Aorta (tissue), 5 donors: ENCODE measurements around the gene PSORS1C2. TPM values are rescaled to one million over a fixed set of nuclear protein-coding genes. Genes with fewer than 3 reads are reported as not detected.

ENCODE experiments used
- ATAC-seq: fragments of 200-7000 bp; cut with Tn5 transposase; one replicate; pipeline ENCODE4 v1.9.1; 2022; ENCODE audit warnings: moderate library complexity; ENCODE audit not compliant: low FRiP score
- DNase-seq, 2 donors: peaks; one replicate each; pipeline ENCODE4 v3.0.0-alpha.2; 2020
- H3K27ac ChIP-seq, 2 donors: one replicate each; pipeline ENCODE4 v1.5.1; 2013; ENCODE audit warnings: low read length in 2 of 2, mild to moderate bottlenecking in 2 of 2, moderate library complexity in 2 of 2, control low read depth in 1 of 2, inconsistent platforms in 1 of 2, low read depth in 1 of 2
- H3K27me3 ChIP-seq, 2 donors: one replicate each; pipeline ENCODE4 v1.6.1; 2013; ENCODE audit warnings: control low read depth in 1 of 2, low read length in 1 of 2, mild to moderate bottlenecking in 1 of 2, moderate library complexity in 1 of 2; ENCODE audit not compliant: insufficient read depth in 2 of 2, control insufficient read depth in 1 of 2
- H3K36me3 ChIP-seq, 2 donors: one replicate each; pipeline ENCODE4 v1.6.1; 2013; ENCODE audit warnings: control low read depth in 1 of 2, low read length in 1 of 2, mild to moderate bottlenecking in 1 of 2; ENCODE audit not compliant: insufficient read depth in 2 of 2, control insufficient read depth in 1 of 2
- H3K4me1 ChIP-seq, 2 donors: one replicate each; pipeline ENCODE4 v1.6.1; 2013; ENCODE audit warnings: low read length in 2 of 2, control low read depth in 1 of 2, mild to moderate bottlenecking in 1 of 2, moderate library complexity in 1 of 2; ENCODE audit not compliant: insufficient read depth in 2 of 2, control insufficient read depth in 1 of 2
- H3K4me3 ChIP-seq, 2 donors: one replicate each; pipeline ENCODE4 v1.5.1; 2013; ENCODE audit warnings: low read length in 2 of 2, control low read depth in 1 of 2, mild to moderate bottlenecking in 1 of 2
- H3K9me3 ChIP-seq: one replicate; pipeline ENCODE4 v1.6.1; 2013; ENCODE audit warnings: mild to moderate bottlenecking, low read length; ENCODE audit not compliant: control insufficient read depth
- WGBS, 2 donors: extraction: QIAGEN DNeasy Blood & Tissue Kit; methylation state at CpG; one replicate each; pipeline ENCODE4 v1.1.7; 2013; 5-methylcytosine and 5-hydroxymethylcytosine counted together
- intact Hi-C, 2 donors: fragments of 100-400 bp; cut with DNase I; formaldehyde crosslinking; loops; one replicate each; pipeline versions ENCODE4 v1.14.2 to v1.15.0; 2022
- polyA plus RNA-seq, 2 donors: library from polyadenylated mRNA; stranded (reverse); fragments of 200-250 nt; gene quantifications; one replicate each; pipeline ENCODE4 v1.2.3, GENCODE V29; 2013
- total RNA-seq, 2 donors: library from RNA; stranded (reverse); fragmentation: NEBNext Ultra II Directional; extraction: Animal tissue kit (Norgen Biotek cat#: 25700); gene quantifications; one replicate each; pipeline ENCODE4 v1.2.1, GENCODE V29; 2021
- donor health status: healthy with polysubstance abuse.
- donor health status: Bipolar disorder and iron deficiency.
- donor health status: DM: no; HTN: no; CAD: no.
- donor health status: DM: no; HTN: no; CAD: no.
- donor health status: DM: yes; HTN: yes; CAD: no.

Gene PSORS1C2
- total and polyA plus RNA-seq, 4 donors: not detected

GRCh38 chr6:31161216-31162126 is 22.6 kb upstream of the PSORS1C2 start:
- WGBS, 2 donors: 90% methylated on average over 19 of the region's 19 CpGs
- no peak for ATAC-seq
- H3K4me1 ChIP-seq: no peaks in the 10 kb centered on the region
- intact Hi-C loops: no loop called here
- H3K4me3 ChIP-seq: no peak overlapping the region
- H3K27me3 ChIP-seq: no peaks in the 10 kb centered on the region
- H3K36me3 ChIP-seq: no peaks in the 10 kb centered on the region
- DNase-seq: peak in 1 of 2 donors; percentile 57
- H3K9me3 ChIP-seq: no peaks in the 10 kb centered on the region
- no peak overlapping the region for H3K27ac ChIP-seq

GRCh38 chr6:31158863-31159855 is 20.3 kb upstream of the PSORS1C2 start:
- DNase-seq: peak in 1 of 2 donors; percentile 36
- no peaks in the 10 kb centered on the region for H3K9me3 ChIP-seq
- H3K4me3 ChIP-seq: peak overlapping the region; percentile 59 to 61
- no peaks in the 10 kb centered on the region for H3K36me3 ChIP-seq
- no peaks in the 10 kb centered on the region for H3K27me3 ChIP-seq
- intact Hi-C loops: no loop called here
- 11 to 12% methylated on average over 34 to 35 of the region's 35 CpGs for WGBS, 2 donors
- no peak for ATAC-seq
- peak overlapping the region in 1 of 2 donors; percentile 41 for H3K27ac ChIP-seq
- no peaks in the 10 kb centered on the region for H3K4me1 ChIP-seq

GRCh38 chr6:31158140-31158862 is 19.4 kb upstream of the PSORS1C2 start, which contains the start of gene TCF19:
TCF19 (plus strand) TSS chr6:31158589; CDS start chr6:31159470, 881 bp downstream.
- no peaks in the 10 kb centered on the region for H3K27me3 ChIP-seq
- no peaks in the 10 kb centered on the region for H3K9me3 ChIP-seq
- peak; percentile 100 for DNase-seq
- WGBS, 2 donors: 0 to 1% methylated on average over 60 to 65 of the region's 65 CpGs
- H3K36me3 ChIP-seq: no peaks in the 10 kb centered on the region
- peak within 1 kb of the TSS in 1 of 2 donors; percentile 41 for H3K27ac ChIP-seq
- intact Hi-C loops: no loop called here
- ATAC-seq: peak; percentile 97
- peak within 1 kb of the TSS; percentile 59 to 61 for H3K4me3 ChIP-seq
- no peaks in the 10 kb centered on the region for H3K4me1 ChIP-seq

- H3K27ac ChIP-seq: peak within 1 kb of the TSS in 1 of 2 donors; percentile 41
- no peaks in the 10 kb centered on the region for H3K27me3 ChIP-seq
- intact Hi-C loops: no loop called here
- ATAC-seq (no peak), DNase-seq (no peak)
- WGBS, 2 donors: 3 to 5% methylated on average over 14 of the region's 14 CpGs
- H3K9me3 ChIP-seq: no peaks in the 10 kb centered on the region
- H3K4me3 ChIP-seq: peak within 1 kb of the TSS; percentile 59 to 61
- no peaks in the 10 kb centered on the region for H3K4me1 ChIP-seq
- no peaks in the 10 kb centered on the region for H3K36me3 ChIP-seq
Measured at GRCh38 chr6:31157513-31158139, 18.8 kb upstream of the PSORS1C2 start, which contains the start of gene CCHCR1. CCHCR1 (minus strand) TSS chr6:31157802; CDS start chr6:31157600, 202 bp downstream.

- no peak for DNase-seq
- WGBS, 2 donors: 93 to 96% methylated on average over 7 of the region's 7 CpGs
- intact Hi-C loops: no loop called here
Measured at GRCh38 chr6:31156641-31157040, 17.8 kb upstream of the PSORS1C2 start.

GRCh38 chr6:31154436-31154835 is 15.6 kb upstream of the PSORS1C2 start:
- intact Hi-C loops: no loop called here
- H3K27ac ChIP-seq: no peak overlapping the region
- no peaks in the 10 kb centered on the region for H3K36me3 ChIP-seq
- WGBS, 2 donors: 96% methylated on average over 15 of the region's 15 CpGs
- H3K9me3 ChIP-seq: no peaks in the 10 kb centered on the region
- no peak for ATAC-seq
- no peak for DNase-seq
- H3K4me1 ChIP-seq: no peaks in the 10 kb centered on the region
- H3K27me3 ChIP-seq: no peaks in the 10 kb centered on the region
- H3K4me3 ChIP-seq: no peak overlapping the region

More at GRCh38 chr6:31156641-31157040, 17.8 kb upstream of the PSORS1C2 start:
- Histone ChIP-seq H3K36me3 (no peaks in the 10 kb centered on the region), H3K4me3 (no peak overlapping the region), H3K9me3 (no peaks in the 10 kb centered on the region), H3K27me3 (no peaks in the 10 kb centered on the region), H3K4me1 (no peaks in the 10 kb centered on the region), H3K27ac (no peak overlapping the region)
- no peak for ATAC-seq

GRCh38 chr6:31152781-31153180 is 13.9 kb upstream of the PSORS1C2 start:
- H3K4me1 ChIP-seq: no peaks in the 10 kb centered on the region
- ATAC-seq (no peak), DNase-seq (no peak)
- no peaks in the 10 kb centered on the region for H3K36me3 ChIP-seq
- no peaks in the 10 kb centered on the region for H3K9me3 ChIP-seq
- no peak overlapping the region for H3K4me3 ChIP-seq
- no peaks in the 10 kb centered on the region for H3K27me3 ChIP-seq
- intact Hi-C loops: no loop called here
- H3K27ac ChIP-seq: no peak overlapping the region
- WGBS, 2 donors: 75 to 79% methylated on average over 7 of the region's 7 CpGs
